Hematopoietic multipotent progenitor cell treated with erythropoietin and hydrocortisone succinate and interleukin-3 and kit ligand, for 17 days (in vitro differentiated cells): ENCODE results near the gene DOLK.

ENCODE experiments used
- DNase-seq: peaks from one replicate; pipeline ENCODE4 v3.0.0-alpha.2; 2015; ENCODE audit warnings: low spot score

DOLK gene

GRCh38 chr9:128906741-128907140 lies 40.7 kb downstream of the DOLK start:
- no peak for DNase-seq

- no peak for DNase-seq
Measured at GRCh38 chr9:128905964-128906363, 41.4 kb downstream of the DOLK start.

- no peak for DNase-seq
Measured at GRCh38 chr9:128903871-128904620, 43.4 kb downstream of the DOLK start.

- DNase-seq = no peak
Measured at GRCh38 chr9:128903079-128903461, 44.3 kb downstream of the DOLK start.

- no peak for DNase-seq
Measured at GRCh38 chr9:128902351-128903078, 44.9 kb downstream of the DOLK start.

GRCh38 chr9:128901822-128902221 lies 45.6 kb downstream of the DOLK start:
- DNase-seq = no peak

- no peak for DNase-seq
Measured at GRCh38 chr9:128901379-128901778, 46.0 kb downstream of the DOLK start.

GRCh38 chr9:128899566-128900322 lies 47.7 kb downstream of the DOLK start:
- DNase-seq = peak; percentile 46

GRCh38 chr9:128898845-128899565 lies 48.4 kb downstream of the DOLK start:
- no peak for DNase-seq

- no peak for DNase-seq
Measured at GRCh38 chr9:128898382-128898781, 49.0 kb downstream of the DOLK start.

- no peak for DNase-seq
Measured at GRCh38 chr9:128895556-128895955, 51.8 kb downstream of the DOLK start.
